Astrocyte of the spinal cord (primary cell): Measurements from ENCODE around the gene PRSS27.
A peak's percentile ranks its signal among the peaks of the same experiment; 100 is the strongest.

Source experiments
- DNase-seq: peaks from one replicate; pipeline ENCODE4 v3.0.0; 2011; ENCODE audit warnings: low read depth, low spot score
- H3K4me3 ChIP-seq: 2 replicates; pipeline ENCODE4 v1.5.1; 2011; ENCODE audit warnings: low read depth, mild to moderate bottlenecking, low read length, moderate library complexity
- CTCF ChIP-seq: IDR thresholded peaks from 2 replicates; pipeline ENCODE4 v1.5.1; 2012; ENCODE audit warnings: low read depth, mild to moderate bottlenecking, low read length, inconsistent platforms
- in situ Hi-C: cut with HindIII; loops from 2 replicates; pipeline ENCODE4 v1.10.0; 2017; ENCODE audit warnings: low sequenced_read_pairs

PRSS27 gene

GRCh38 chr16:2761472-2761871 is 41.4 kb upstream of the PRSS27 start:
- no peak for TF ChIP-seq CTCF
- no peak for DNase-seq
- in situ Hi-C loops, result no loop called here
- no peak overlapping the region for H3K4me3 ChIP-seq

- no peak for TF ChIP-seq CTCF
- DNase-seq, result no peak
- no peak overlapping the region for H3K4me3 ChIP-seq
- in situ Hi-C loops, result no loop called here
Measured at GRCh38 chr16:2757344-2757743, 37.3 kb upstream of the PRSS27 start.

GRCh38 chr16:2756288-2757015 is 36.4 kb upstream of the PRSS27 start:
- in situ Hi-C loops, result no loop called here
- no peak for TF ChIP-seq CTCF
- DNase-seq, result no peak
- H3K4me3 ChIP-seq, result no peak overlapping the region

- no peak for TF ChIP-seq CTCF
- in situ Hi-C loops, result no loop called here
- no peak for DNase-seq
- no peak overlapping the region for H3K4me3 ChIP-seq
Measured at GRCh38 chr16:2755158-2755557, 35.1 kb upstream of the PRSS27 start.

GRCh38 chr16:2753733-2754020 is 33.7 kb upstream of the PRSS27 start:
- no peak for DNase-seq
- in situ Hi-C loops, result no loop called here
- TF ChIP-seq CTCF, result peak; percentile 5
- H3K4me3 ChIP-seq, result peak overlapping the region; percentile 64

- in situ Hi-C loops, result no loop called here
- DNase-seq, result peak; percentile 72
- TF ChIP-seq CTCF, result no peak
- H3K4me3 ChIP-seq, result peak overlapping the region; percentile 64
Measured at GRCh38 chr16:2752850-2753732, 33.1 kb upstream of the PRSS27 start.
